Measurements from ENCODE around the gene PDSS2. TPM values are rescaled to one million over a fixed set of nuclear protein-coding genes. Genes with fewer than 3 reads are reported as not detected.

PDSS2 gene
- total and polyA plus RNA-seq, 4 donors: 10.5 to 20.9 (median 16.0) TPM

- no peak for TF ChIP-seq CTCF (IDR thresholded peaks at IDR 0.05; ENCODE audit: low read depth, low read length, missing input control)
- TF ChIP-seq SP1 (IDR thresholded peaks at IDR 0.05): no peak
- TF ChIP-seq MAX (IDR thresholded peaks at IDR 0.05): no peak
- no peak for TF ChIP-seq RAD21 (IDR thresholded peaks at IDR 0.05)
These were observed 39.6 kb downstream of the PDSS2 start (continued) for GRCh38 chr6:107419733-107420132.

- no peak overlapping the region for H3K9ac ChIP-seq (ENCODE audit: low read depth in 1 of 2, low read length in 2 of 2)
- peaks cover 0 to 1% (median 0%) of the 10 kb centered on the region in 4 donors for H3K4me1 ChIP-seq (ENCODE audit: control insufficient read depth in 4 of 4, insufficient read depth in 4 of 4, low read length in 3 of 4)
- WGBS: 99% methylated on average over 1 of the region's 1 CpG
- H3K4me3 ChIP-seq (ENCODE audit: low read depth in 1 of 3, low read length in 3 of 3): no peak overlapping the region
- no peaks in the 10 kb centered on the region for H3K9me3 ChIP-seq (ENCODE audit: control insufficient read depth in 4 of 4, low read length in 3 of 4)
- peak in 1 of 2 donors; percentile 65 for TF ChIP-seq RAD21 (IDR thresholded peaks at IDR 0.05)
- TF ChIP-seq ZBTB33 (IDR thresholded peaks at IDR 0.05): no peak
- TF ChIP-seq REST (IDR thresholded peaks at IDR 0.05): no peak
- TF ChIP-seq EGR1 (IDR thresholded peaks at IDR 0.05; ENCODE audit: low read depth in 2 of 2): no peak
- no peak for DNase-seq (ENCODE audit: low spot score)
- H3K27ac ChIP-seq (ENCODE audit: low read depth in 1 of 2, low read length in 2 of 2): no peak overlapping the region
- H3K36me3 ChIP-seq (ENCODE audit: control insufficient read depth in 4 of 4, insufficient read depth in 3 of 4, low read depth in 1 of 4, low read length in 3 of 4): no peaks in the 10 kb centered on the region
- H3K27me3 ChIP-seq (ENCODE audit: control insufficient read depth in 4 of 4, insufficient read depth in 4 of 4, low read length in 3 of 4): no peaks in the 10 kb centered on the region
These were observed 41.2 kb downstream of the PDSS2 start for GRCh38 chr6:107418118-107418517.

- Histone ChIP-seq H3K27ac (ENCODE audit: low read depth in 1 of 2, low read length in 2 of 2) (no peak overlapping the region), H3K36me3 (ENCODE audit: control insufficient read depth in 4 of 4, insufficient read depth in 3 of 4, low read depth in 1 of 4, low read length in 3 of 4) (no peaks in the 10 kb centered on the region), H3K9ac (ENCODE audit: low read depth in 1 of 2, low read length in 2 of 2) (no peak overlapping the region), H3K4me1 (ENCODE audit: control insufficient read depth in 4 of 4, insufficient read depth in 4 of 4, low read length in 3 of 4) (peaks cover 0 to 1% (median 0%) of the 10 kb centered on the region in 4 donors), H3K4me3 (ENCODE audit: low read depth in 1 of 3, low read length in 3 of 3) (no peak overlapping the region), H3K27me3 (ENCODE audit: control insufficient read depth in 4 of 4, insufficient read depth in 4 of 4, low read length in 3 of 4) (no peaks in the 10 kb centered on the region), H3K9me3 (ENCODE audit: control insufficient read depth in 4 of 4, low read length in 3 of 4) (no peaks in the 10 kb centered on the region)
- DNase-seq (ENCODE audit: low spot score): no peak
- 89% methylated on average over 4 of the region's 4 CpGs for WGBS
- TF ChIP-seq HNF4A (conservative IDR thresholded peaks at IDR 0.05) (no peak), JUND (IDR thresholded peaks at IDR 0.05) (no peak), SP1 (IDR thresholded peaks at IDR 0.05) (no peak), EGR1 (IDR thresholded peaks at IDR 0.05; ENCODE audit: low read depth in 2 of 2) (no peak), MAX (IDR thresholded peaks at IDR 0.05) (no peak), ATF3 (IDR thresholded peaks at IDR 0.05) (no peak), NR2F2 (IDR thresholded peaks at IDR 0.05) (no peak), ZBTB33 (IDR thresholded peaks at IDR 0.05) (no peak), HNF4G (IDR thresholded peaks at IDR 0.05) (no peak), RXRA (IDR thresholded peaks at IDR 0.05) (no peak), GABPA (IDR thresholded peaks at IDR 0.05 in 1 of 2, conservative IDR thresholded peaks at IDR 0.05 in 1 of 2) (no peak), FOXA1 (IDR thresholded peaks at IDR 0.05) (no peak), YY1 (IDR thresholded peaks at IDR 0.05) (no peak), FOXA2 (IDR thresholded peaks at IDR 0.05) (no peak)
These were observed 43.2 kb downstream of the PDSS2 start for GRCh38 chr6:107416145-107416544.
